GM06990 (cell line): ENCODE results near the gene SPAG16.

Experiments used
- DNase-seq: peaks from one replicate; pipeline ENCODE4 v3.0.0-alpha.2; 2011; ENCODE audit not compliant: insufficient read length; ENCODE audit errors: extremely low read depth
- H3K27me3 ChIP-seq: replicated peaks from 2 replicates; pipeline ENCODE4 v1.6.0; 2011; ENCODE audit warnings: low read length; ENCODE audit not compliant: control insufficient read depth, insufficient read depth
- H3K36me3 ChIP-seq: 2 replicates; pipeline ENCODE4 v1.5.1; 2011; ENCODE audit warnings: low read length; ENCODE audit not compliant: control insufficient read depth, insufficient read depth
- H3K4me3 ChIP-seq: replicated peaks from 2 replicates; pipeline ENCODE4 v1.5.1; 2011; ENCODE audit warnings: low read depth, mild to moderate bottlenecking, control low read depth, low read length
- TF ChIP-seq, protein P1 (sequence below): IDR thresholded peaks from 2 replicates; pipeline ENCODE4 v1.5.1; 2011; ENCODE audit warnings: low read length, control low read depth, mild to moderate bottlenecking, inconsistent platforms; ENCODE audit not compliant: insufficient read depth, poor library complexity, severe bottlenecking

SPAG16 gene

GRCh38 chr2:214378455-214379103 lies 1094.3 kb downstream of the SPAG16 start:
- H3K27me3 ChIP-seq = no peaks in the 10 kb centered on the region
- DNase-seq = no peak
- no peak overlapping the region for H3K4me3 ChIP-seq
- no peaks in the 10 kb centered on the region for H3K36me3 ChIP-seq
- TF ChIP-seq, protein P1, sequence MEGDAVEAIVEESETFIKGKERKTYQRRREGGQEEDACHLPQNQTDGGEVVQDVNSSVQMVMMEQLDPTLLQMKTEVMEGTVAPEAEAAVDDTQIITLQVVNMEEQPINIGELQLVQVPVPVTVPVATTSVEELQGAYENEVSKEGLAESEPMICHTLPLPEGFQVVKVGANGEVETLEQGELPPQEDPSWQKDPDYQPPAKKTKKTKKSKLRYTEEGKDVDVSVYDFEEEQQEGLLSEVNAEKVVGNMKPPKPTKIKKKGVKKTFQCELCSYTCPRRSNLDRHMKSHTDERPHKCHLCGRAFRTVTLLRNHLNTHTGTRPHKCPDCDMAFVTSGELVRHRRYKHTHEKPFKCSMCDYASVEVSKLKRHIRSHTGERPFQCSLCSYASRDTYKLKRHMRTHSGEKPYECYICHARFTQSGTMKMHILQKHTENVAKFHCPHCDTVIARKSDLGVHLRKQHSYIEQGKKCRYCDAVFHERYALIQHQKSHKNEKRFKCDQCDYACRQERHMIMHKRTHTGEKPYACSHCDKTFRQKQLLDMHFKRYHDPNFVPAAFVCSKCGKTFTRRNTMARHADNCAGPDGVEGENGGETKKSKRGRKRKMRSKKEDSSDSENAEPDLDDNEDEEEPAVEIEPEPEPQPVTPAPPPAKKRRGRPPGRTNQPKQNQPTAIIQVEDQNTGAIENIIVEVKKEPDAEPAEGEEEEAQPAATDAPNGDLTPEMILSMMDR = peak; percentile 16

DNA sequence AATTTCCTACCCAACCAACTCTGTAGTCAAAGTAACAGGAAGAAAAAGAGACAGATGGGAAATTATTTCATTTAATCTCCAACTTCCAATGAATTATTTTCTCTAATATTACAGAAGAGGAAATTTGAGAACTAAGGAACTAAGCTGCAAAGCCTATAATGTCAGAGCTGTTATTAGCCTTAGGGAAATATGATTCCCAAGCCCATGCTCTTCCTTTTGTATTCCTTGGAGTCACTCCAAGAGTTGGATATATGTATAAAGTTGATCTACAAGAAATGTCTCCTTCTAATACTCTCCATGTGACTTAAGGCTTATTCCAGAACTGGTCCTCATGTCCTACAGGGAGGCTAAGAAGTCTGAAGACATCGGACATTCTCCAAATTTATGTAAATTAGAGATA lies 1095.0 kb downstream of the SPAG16 start:
- DNase-seq = no peak
- no peaks in the 10 kb centered on the region for H3K36me3 ChIP-seq
- no peaks in the 10 kb centered on the region for H3K27me3 ChIP-seq
- TF ChIP-seq, protein P1 = no peak
- H3K4me3 ChIP-seq = no peak overlapping the region

DNA sequence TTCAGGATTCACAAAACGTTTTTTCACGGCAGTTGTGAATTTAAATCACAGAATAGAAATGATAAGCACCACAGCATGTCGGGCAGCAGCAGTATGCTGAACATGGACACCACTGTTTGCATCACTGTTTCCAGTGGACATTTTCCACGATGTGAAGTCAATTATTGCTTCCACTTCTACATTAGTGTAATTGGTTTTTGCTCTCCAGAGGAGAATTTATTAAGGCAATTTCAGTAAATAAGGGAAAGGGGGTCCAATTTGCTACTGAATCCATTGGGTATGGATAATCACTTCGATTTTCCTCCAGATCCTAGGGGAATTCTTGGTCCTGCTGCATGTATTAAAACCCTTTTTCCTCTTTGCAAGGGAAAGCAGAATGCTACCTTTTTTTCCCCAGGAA lies 1096.4 kb downstream of the SPAG16 start:
- H3K27me3 ChIP-seq = no peaks in the 10 kb centered on the region
- no peak overlapping the region for H3K4me3 ChIP-seq
- DNase-seq = no peak
- TF ChIP-seq, protein P1 = no peak
- no peaks in the 10 kb centered on the region for H3K36me3 ChIP-seq

- TF ChIP-seq, protein P1 = no peak
- no peak overlapping the region for H3K4me3 ChIP-seq
- DNase-seq = no peak
- H3K27me3 ChIP-seq = no peaks in the 10 kb centered on the region
- no peaks in the 10 kb centered on the region for H3K36me3 ChIP-seq
These were observed 1098.0 kb downstream of the SPAG16 start for GRCh38 chr2:214382229-214382628.

- Histone ChIP-seq H3K36me3 (no peaks in the 10 kb centered on the region), H3K4me3 (no peak overlapping the region), H3K27me3 (no peaks in the 10 kb centered on the region)
- no peak for DNase-seq
- TF ChIP-seq, protein P1 = no peak
These were observed 1102.5 kb downstream of the SPAG16 start for GRCh38 chr2:214386720-214387119.

- Histone ChIP-seq H3K36me3 (no peaks in the 10 kb centered on the region), H3K4me3 (no peak overlapping the region), H3K27me3 (no peaks in the 10 kb centered on the region)
- TF ChIP-seq, protein P1 = no peak
- no peak for DNase-seq
These were observed 1105.1 kb downstream of the SPAG16 start for GRCh38 chr2:214389334-214389733.
